HG03575 (cell line): Measurements from ENCODE around the gene FAT2.

Source experiments
- ATAC-seq: cut with Tn5 transposase; IDR thresholded peaks from one replicate; pipeline ENCODE4 v1.9.1; 2021; ENCODE audit not compliant: unreplicated experiment, insufficient number of reproducible peaks, low FRiP score; ENCODE audit errors: extremely low read depth

FAT2 gene, protein sequence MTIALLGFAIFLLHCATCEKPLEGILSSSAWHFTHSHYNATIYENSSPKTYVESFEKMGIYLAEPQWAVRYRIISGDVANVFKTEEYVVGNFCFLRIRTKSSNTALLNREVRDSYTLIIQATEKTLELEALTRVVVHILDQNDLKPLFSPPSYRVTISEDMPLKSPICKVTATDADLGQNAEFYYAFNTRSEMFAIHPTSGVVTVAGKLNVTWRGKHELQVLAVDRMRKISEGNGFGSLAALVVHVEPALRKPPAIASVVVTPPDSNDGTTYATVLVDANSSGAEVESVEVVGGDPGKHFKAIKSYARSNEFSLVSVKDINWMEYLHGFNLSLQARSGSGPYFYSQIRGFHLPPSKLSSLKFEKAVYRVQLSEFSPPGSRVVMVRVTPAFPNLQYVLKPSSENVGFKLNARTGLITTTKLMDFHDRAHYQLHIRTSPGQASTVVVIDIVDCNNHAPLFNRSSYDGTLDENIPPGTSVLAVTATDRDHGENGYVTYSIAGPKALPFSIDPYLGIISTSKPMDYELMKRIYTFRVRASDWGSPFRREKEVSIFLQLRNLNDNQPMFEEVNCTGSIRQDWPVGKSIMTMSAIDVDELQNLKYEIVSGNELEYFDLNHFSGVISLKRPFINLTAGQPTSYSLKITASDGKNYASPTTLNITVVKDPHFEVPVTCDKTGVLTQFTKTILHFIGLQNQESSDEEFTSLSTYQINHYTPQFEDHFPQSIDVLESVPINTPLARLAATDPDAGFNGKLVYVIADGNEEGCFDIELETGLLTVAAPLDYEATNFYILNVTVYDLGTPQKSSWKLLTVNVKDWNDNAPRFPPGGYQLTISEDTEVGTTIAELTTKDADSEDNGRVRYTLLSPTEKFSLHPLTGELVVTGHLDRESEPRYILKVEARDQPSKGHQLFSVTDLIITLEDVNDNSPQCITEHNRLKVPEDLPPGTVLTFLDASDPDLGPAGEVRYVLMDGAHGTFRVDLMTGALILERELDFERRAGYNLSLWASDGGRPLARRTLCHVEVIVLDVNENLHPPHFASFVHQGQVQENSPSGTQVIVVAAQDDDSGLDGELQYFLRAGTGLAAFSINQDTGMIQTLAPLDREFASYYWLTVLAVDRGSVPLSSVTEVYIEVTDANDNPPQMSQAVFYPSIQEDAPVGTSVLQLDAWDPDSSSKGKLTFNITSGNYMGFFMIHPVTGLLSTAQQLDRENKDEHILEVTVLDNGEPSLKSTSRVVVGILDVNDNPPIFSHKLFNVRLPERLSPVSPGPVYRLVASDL (N-terminal part only)

DNA sequence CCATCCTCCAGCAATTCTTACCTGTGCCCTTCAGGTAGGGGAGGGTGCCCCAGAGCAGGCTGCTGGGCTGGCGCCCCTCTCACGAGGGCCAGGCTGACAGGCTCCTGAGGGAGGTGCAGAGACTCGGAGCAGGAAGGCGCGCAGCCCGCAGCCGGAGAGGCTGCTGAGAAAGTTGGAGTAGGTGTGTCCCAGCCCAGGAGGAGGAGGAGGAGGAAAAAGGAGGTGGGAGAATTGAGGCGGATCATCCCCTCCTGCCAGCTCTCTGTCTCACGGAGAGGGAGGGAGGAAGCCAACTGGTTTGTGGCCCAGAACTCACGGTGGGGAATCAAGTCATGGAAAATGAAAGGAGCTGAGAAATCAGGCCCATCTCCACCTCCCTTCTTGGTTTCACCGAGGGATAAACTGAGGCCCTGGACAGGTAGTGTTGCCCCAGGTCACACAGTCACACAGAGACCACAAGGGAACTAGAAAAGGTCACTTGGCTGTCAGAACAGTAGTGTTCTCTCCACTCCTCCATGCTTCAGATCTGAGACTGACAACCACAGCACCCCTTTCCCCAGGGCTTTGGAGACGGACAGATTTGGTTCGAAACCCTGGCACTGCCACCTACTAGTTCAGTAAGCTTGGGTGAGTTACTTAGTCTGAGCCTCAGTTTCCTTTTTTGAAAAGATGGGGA, at the start of gene FAT2:
TSS of gene FAT2 (minus strand) at position 188 of the 676 bp plus-strand sequence. CDS start 22,400 bp downstream, outside the sequence.
- no peak for ATAC-seq

DNA sequence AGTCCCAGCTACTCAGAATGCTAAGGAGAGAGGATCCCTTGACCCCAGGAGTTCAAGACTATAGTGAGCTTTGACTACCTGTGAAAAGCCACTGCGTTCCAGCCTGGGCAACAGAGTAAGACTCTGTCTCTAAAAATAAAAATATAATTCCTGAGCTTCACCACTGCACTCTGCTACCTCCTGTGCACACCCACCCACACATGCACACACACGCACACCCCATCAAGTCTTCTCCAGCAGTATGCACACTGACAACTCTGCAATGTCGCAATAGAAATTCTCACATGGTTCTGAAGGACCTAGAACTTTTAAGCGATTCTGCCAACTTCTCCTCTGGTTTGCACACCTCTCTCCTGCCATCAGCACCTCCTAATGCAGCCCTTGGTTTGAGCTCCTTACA, 47.5 kb upstream of the FAT2 start:
- ATAC-seq, result no peak

DNA sequence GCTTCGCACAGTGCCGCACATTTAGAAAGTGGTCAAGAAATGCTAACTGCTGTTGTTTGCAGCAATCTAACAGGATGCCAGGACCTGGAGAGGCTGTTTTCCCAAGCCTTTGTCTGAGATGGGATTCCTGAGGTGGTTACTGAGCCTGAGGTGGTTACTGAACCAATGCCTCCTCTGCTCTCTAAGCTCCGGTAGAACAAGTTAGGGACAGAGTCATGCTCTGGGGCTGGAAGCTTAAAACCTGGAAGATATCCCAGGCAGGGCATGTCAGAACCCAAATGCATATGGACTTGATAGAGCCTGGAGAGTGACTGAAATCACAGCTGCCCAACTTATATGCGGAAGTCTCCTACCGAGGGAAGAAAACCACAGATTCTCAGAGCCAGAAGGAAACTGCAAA, 46.5 kb upstream of the FAT2 start:
- no peak for ATAC-seq

DNA sequence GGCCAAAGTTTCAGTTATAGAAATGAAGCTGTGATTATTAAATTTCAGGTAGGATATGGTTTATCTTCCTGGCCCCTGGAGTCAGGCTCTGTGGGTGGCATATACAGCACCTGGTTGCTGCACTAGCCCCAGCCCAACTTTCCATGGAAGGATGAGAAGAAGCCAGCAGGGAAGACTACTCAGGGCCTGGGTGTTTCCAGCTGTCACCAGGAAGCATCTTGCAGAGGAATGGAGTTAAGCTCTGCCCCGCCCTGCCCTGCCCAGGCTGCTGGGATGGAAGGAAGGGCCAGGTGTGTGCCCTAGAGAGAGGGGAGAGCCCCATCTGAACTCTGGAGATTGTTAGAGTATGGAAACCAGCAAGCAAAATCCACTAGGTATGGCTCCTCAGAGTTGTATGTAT, 42.8 kb upstream of the FAT2 start:
- ATAC-seq, result no peak

DNA sequence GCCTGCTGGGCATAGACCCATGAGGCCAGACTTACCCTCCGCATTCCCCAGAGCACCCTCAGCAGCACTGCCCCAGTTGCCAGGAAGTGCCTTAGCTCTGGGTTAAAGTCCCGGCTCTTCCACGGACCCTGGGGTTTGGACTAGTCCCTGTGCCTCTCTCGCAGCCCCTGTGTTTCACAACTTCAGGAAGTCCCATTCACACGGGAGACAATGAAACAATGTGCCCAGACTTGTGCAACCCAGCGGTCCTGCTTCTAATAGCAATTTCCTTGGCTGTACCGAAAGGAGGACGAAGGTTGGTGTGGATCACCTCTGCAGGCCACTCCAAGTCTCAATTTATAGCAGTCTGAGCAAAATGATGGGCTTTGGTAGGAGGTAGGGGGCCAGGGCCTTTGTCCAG, 41.8 kb upstream of the FAT2 start:
- ATAC-seq, result no peak

DNA sequence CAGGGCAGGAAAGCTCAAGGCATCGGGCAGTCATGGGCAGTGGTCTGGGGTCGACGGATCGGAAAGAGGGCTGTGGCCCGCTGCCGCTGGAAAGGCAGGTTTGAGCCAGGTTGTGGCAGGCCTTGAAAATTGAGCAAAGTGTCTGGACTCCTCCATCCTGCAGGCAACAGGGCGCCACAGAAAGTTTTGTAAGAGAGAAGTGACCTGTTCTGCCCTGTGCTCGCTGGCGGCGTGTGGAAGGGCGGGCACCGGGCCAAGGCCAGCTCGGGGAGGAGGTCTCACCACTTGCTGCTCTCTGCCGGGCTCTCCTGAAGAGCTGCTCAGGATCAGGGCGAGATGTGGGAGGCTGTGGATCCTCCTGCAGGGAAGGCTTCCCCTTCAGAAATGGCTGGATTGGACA, 41.4 kb upstream of the FAT2 start:
- ATAC-seq, result no peak

DNA sequence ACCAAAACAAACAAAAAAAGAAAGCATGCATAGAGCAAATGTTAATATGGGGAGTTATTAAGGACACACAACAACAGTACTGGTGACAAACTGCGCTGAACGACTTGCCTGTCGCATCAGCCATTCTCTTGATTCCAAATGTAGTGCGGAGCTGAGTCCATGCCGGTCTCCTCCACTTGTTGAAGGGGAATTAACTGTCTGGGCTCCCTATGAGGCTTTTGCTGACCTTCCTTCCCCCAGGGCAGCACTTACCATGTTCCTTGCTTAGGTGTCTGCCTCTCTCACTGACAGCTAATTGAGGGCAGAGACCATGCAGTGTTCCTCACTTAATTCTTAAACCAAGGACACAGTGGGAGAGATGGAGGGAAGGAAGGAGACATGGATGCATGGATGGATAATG, 40.8 kb upstream of the FAT2 start:
- no peak for ATAC-seq

DNA sequence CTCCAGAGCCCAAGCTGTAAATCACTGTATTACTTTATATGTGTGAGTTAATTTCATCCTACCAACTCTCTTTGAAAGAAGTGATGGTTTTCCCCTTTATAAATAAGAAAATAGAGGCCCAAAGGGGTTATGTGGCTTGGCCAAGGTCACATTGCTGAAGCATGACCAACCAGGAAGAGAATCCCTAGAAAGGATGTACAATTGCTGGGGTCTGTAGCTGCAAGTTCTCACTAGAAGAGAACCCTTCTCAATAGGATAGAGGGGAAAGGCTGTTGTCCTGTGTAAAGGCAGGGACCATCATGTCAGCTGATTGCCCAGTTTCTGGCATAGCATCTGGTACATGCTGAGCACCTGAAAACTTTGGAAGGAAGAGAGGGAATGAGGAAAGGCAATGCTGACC, 39.0 kb upstream of the FAT2 start:
- ATAC-seq, result no peak

DNA sequence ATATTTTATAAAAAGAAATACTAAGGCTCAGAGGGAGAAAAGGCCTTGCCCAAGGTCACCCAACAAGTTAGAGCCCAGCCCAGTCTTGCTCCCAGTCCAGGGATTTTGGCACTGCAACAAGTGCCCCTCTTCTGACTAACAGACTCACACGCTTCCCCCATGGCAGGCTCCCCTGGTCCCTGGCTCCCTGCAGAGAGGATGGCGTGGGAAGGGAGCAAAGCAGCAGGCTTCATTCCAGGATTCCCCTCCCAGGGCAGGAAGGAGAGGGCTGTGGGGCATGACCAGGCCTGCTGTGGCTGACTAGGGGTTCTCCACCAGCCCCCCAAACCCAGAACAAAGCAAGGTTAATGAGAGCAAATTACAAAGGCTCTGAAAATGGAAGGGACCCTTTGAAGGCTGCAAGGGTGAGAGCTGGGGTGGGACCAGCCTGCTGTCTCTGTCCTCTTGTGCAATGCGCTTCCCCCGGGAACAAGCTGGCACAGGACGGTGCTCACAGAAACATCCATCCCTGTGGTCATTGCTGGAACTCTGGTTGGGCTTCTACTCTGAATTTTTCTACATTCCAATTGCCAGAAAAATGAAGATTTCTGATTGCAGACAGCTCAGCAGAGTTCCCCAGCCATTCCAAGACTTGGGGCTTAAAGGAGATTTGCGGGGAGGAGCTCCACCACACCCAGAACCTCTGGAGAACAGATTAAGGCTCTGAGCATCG, 37.1 kb upstream of the FAT2 start:
- ATAC-seq, result no peak

DNA sequence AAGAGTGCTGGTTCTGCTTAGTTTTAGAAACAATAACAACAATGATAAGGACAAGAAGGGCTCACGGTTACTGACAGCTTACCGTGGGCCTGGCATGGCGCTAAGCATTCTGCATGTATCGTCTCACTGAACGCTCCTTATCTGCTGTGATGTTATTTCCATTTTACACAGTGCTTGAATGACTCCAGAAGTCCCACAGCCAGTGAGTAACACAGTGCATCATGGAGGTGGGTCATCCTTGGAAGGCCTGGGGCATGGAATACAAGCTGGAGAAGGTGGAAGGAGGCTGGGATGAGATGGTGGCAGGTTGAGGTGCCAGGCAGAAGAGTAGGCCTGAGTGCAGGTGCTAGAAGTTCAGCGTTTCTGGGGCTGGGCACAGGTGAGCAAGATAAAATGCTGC, 36.5 kb upstream of the FAT2 start:
- no peak for ATAC-seq

DNA sequence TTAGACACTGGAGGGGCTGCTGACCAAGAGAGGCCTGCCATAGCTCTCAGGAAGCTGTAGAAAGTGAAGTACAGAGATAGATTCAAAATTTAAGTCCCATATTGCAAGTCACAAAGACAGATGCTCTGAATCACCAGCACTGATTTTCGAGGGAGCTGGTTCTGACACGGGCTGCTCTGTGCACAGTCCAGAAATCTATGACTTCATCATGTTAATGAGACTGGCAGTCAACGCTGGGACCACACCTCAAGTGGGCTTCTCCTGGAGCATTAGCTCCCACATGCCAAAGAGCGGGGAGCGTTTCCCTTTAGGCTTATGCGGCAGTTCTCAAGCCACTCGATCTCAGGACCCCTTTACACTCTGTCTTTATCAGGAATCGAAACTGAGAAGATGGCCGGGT, 34.2 kb upstream of the FAT2 start:
- no peak for ATAC-seq

DNA sequence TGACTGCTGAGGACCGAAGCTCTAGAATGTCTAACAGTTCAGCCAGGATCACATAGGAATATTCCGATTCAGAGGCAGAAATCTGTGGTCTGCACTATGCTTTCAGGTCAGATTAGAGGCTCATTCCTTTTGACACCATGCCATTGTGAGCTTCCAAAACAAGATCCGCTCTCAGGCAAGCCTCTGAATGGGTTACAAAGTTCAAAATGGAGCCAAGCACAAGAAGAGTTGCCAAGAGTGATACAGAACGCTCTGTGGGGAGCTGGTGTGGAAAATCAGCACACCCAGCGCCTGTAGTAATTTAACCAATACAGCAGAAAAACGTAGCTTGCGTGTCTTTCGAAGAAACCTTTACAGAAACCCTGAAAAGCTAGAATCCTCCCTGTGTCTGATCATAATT, 33.3 kb upstream of the FAT2 start:
- ATAC-seq, result no peak

DNA sequence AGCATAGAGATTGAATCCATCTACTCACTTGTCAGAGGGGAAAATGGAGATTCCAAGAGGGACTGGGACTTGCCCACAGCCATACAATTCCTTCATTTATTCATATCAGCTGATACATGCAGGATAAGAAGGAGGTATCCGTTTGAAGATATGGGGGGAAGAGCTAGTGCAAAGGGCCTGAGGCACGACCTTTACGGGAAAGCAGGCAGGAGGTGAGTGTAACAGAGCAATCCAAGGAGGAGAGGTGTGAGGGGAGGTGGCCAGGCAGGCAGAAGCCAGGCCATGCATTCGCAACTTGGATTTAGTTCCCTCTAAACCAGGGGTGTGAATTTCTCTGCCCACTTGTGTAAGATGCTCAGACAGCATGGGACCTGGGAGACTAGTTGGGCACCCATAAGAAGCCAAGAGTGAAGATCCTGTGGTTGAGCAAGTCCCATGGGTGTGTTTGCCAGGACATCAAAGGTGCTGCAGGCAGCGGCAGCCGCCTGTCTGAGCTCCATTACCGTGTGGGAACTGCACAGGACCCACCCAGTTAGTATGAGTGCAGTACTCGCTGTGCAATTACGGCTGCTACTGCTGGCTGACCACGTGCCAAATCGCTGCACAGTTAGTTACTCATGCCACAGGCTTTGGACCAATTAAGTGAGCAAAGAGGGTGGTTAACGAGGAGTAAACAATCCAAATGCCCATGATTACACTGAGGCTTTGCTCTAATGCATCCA, 31.4 kb upstream of the FAT2 start:
- ATAC-seq, result no peak

DNA sequence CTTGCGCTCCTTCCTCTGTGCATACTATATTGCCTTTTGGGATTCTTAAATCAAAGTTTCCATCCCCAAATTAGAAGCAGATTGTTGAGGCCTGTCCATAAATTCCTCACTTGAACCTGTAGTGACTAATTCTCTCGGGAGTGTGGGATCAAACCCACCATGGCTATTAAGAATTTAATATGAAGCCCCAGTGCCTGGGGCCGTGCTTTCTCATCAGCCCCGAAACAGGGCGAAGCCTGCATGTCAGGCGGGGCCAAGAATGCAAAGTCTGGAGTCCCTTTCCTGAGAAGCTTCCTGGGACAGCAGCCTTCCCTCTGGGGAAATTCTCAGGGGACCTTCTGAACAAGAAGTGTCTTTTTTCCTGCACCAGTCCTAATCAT, 29.3 kb upstream of the FAT2 start:
- ATAC-seq, result no peak

DNA sequence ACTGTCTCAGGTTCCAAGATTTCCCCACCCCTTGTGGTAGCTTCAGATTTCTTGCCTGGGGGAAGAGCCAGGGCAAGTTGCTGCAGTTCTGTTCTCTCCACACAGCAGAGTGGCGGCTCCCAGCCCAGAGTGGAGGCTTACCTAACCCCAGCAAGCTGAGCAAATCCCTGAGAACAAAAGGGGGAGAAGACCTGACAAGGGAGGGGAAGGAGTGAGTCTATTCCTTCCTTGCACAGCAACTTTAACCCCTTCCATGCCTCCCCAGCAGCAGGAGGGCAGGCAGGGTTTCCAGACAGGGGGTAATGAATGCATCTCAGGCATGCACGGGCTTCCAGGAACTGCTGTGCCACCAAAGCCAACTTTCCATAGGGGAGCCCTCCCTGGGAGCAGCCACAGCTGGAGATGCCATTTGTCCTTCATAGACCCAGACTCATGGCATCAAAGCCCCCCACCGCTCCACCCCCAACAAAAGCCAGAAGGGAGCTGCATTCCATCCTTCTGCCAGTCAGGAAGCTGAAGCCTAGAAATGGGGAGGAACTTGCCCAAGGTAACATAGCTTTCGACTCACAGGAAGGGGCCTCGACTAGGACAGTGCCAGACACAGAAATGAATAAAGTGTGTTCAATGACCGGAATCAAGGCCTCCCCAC, 28.8 kb upstream of the FAT2 start:
- no peak for ATAC-seq

DNA sequence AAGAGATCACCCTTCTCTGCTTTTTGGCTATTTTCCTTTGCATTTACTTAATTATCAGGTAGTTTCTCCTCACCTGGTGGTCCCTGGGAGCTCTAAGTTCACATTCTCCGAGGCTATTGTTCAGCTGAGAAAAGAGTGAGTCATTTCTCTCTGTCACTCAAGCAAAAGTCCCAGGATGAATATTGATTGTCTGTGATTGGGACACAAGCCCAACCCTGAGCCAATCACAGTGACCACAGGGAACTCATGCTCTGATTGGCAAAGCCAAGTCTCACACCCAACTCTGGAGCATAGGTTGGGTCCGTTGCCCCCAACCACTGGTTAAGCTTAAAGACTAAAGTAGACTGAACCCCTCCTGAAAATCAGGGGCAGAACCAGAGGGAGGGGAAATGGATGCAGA, 27.8 kb upstream of the FAT2 start:
- ATAC-seq, result no peak
